Activated CD8-positive, alpha-beta T cell treated with anti-CD3 and anti-CD28 coated beads for 36 hours (primary cell): ENCODE results near the gene PPARG. TPM values are rescaled to one million over a fixed set of nuclear protein-coding genes. Genes with fewer than 3 reads are reported as not detected.

ENCODE experiments used
- ATAC-seq: fragments of 200-7000 bp; cut with Tn5 transposase; one replicate; pipeline ENCODE4 v1.10.0; 2021; ENCODE audit warnings: mild to moderate bottlenecking, moderate library complexity
- CTCF ChIA-PET: fragments of 350-600 bp; sonication (Branson Sonifier 250); formaldehyde crosslinking; loops from one replicate; lab custom pipeline; 2021; ENCODE audit warnings: antibody characterized with exemption; lab: Charles Lee
- POLR2A ChIA-PET: fragments of 350-600 bp; sonication (Branson Sonifier 250); formaldehyde crosslinking; loops from one replicate; lab custom pipeline; 2021; ENCODE audit warnings: antibody characterized with exemption; lab: Charles Lee
- DNase-seq: peaks from one replicate; pipeline ENCODE4 v3.0.0-alpha.2; 2020
- H3K27ac Mint-ChIP-seq: one replicate; pipeline ENCODE4 v1.8.0; 2021; ENCODE audit warnings: mild to moderate bottlenecking, mixed read lengths
- H3K27me3 Mint-ChIP-seq: one replicate; pipeline ENCODE4 v1.8.0; 2021; ENCODE audit warnings: mixed read lengths
- H3K36me3 Mint-ChIP-seq: one replicate; pipeline ENCODE4 v1.8.0; 2021; ENCODE audit warnings: low read depth, mixed read lengths
- H3K4me1 Mint-ChIP-seq: one replicate; pipeline ENCODE4 v1.8.0; 2021; ENCODE audit warnings: low read depth, mixed read lengths
- H3K4me3 Mint-ChIP-seq: one replicate; pipeline ENCODE4 v1.8.0; 2021; ENCODE audit warnings: mild to moderate bottlenecking, moderate library complexity, mixed read lengths
- H3K9me3 Mint-ChIP-seq: one replicate; pipeline ENCODE4 v1.8.0; 2021; ENCODE audit warnings: mixed read lengths
- CTCF ChIP-seq: fragments of 200-600 bp; IDR thresholded peaks from one replicate; pipeline ENCODE4 v1.8.0; 2022; ENCODE audit warnings: antibody characterized with exemption, mild to moderate bottlenecking
- intact Hi-C: fragments of 100-400 bp; cut with micrococcal nuclease; formaldehyde crosslinking; loops from one replicate; pipeline ENCODE4 v1.10.0; 2022
- total RNA-seq, 2 experiments: library from RNA; stranded (reverse); gene quantifications; one replicate each; pipeline ENCODE4 v1.2.3, GENCODE V29; 2021

PPARG gene
- total RNA-seq, 2 experiments from 2014 or later: 0.41 to 0.63 TPM

DNA sequence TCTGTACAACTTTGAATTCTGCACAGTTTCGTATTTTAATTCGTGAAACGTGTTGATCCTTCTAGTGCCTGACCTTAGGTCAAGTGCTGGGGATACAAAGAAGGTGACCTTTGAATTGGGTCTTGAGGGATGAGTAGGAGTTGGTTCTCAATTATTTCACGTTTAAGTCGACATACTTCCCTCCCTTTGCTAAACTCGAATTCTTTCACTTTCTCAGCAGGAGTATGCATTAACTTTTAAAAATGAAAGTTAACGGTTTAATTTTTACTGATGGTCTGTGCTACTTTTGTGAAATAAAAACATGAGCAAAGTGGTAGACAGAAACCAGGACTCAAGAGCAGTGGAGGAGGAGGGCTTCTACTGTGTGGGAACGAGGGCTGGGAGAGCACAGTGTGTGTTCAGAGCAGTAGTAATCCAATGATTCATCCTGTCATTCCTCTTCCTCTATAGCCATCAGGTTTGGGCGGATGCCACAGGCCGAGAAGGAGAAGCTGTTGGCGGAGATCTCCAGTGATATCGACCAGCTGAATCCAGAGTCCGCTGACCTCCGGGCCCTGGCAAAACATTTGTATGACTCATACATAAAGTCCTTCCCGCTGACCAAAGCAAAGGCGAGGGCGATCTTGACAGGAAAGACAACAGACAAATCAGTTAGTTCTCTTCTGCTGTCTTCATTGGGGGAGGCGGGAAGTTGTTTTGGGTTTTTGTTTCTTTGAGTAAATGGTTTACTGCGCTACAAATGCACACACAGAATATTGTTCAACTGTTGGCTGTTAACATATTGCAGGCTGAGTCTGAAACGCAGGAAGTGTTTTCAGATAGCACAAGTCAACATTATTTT lies 116.8 kb downstream of the PPARG start:
- no peaks in the 10 kb centered on the region for H3K36me3 Mint-ChIP-seq
- H3K4me3 Mint-ChIP-seq: no peak overlapping the region
- peaks cover 8% of the 10 kb centered on the region for H3K27me3 Mint-ChIP-seq
- H3K9me3 Mint-ChIP-seq: no peaks in the 10 kb centered on the region
- ATAC-seq (no peak), DNase-seq (no peak)
- ChIA-PET CTCF (no interaction called here), POLR2A (no interaction called here)
- intact Hi-C loops: no loop called here
- TF ChIP-seq CTCF: no peak
- H3K27ac Mint-ChIP-seq: no peak overlapping the region
- peaks cover 5% of the 10 kb centered on the region for H3K4me1 Mint-ChIP-seq

DNA sequence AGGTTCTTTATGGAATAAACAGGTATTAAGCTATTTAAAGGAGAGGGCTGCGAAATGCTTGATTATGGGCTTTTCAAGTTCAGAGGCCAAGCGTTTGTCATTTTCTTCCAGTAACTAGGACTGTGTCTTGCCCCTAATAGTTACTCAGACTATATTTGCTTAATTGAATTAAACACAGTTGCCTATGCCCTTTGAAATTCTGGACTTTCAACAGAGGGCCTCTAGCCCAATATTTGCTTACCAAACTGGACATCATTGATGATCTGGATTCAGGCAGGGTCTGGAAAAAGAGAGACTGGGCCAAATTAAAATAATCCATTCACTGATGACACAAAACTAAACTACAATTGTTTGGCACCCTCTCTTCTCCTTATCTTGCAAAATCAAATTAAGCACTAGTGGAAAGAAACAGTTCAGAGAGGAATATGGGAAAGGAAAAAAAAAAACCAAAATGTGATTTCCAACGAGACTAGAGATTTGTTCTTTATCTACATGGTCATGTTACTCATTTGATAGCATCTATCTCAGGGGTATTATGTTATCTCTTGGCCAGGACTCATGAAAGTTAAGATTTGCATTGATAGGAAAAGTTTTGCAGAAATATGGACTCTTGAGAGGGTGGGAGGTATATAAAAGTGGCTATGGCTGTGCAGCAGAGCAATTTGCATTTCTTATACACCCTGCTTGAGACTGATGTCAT lies 120.3 kb downstream of the PPARG start:
- Mint-ChIP-seq H3K27me3 (peaks cover 8% of the 10 kb centered on the region), H3K9me3 (no peaks in the 10 kb centered on the region), H3K4me1 (no peaks in the 10 kb centered on the region), H3K4me3 (no peak overlapping the region), H3K27ac (no peak overlapping the region), H3K36me3 (no peaks in the 10 kb centered on the region)
- CTCF ChIA-PET: interaction anchor here (1.8 kb wide), 1 partner anchor 274 kb away, joined by 3 read pairs; no protein-coding TSS in a partner anchor
- ATAC-seq: no peak
- POLR2A ChIA-PET: no interaction called here
- no peak for TF ChIP-seq CTCF
- intact Hi-C loops: no loop called here
- no peak for DNase-seq

GRCh38 chr3:12409684-12410596 lies 121.1 kb downstream of the PPARG start:
- POLR2A ChIA-PET: no interaction called here
- CTCF ChIA-PET: interaction anchor here (1.2 to 1.3 kb wide), 2 partner anchors 18 to 70 kb away, joined by 4 read pairs; no protein-coding TSS in a partner anchor
- intact Hi-C loops: no loop called here
- Mint-ChIP-seq H3K27me3 (peaks cover 8% of the 10 kb centered on the region), H3K4me3 (no peak overlapping the region), H3K9me3 (no peaks in the 10 kb centered on the region), H3K36me3 (no peaks in the 10 kb centered on the region), H3K27ac (no peak overlapping the region), H3K4me1 (no peaks in the 10 kb centered on the region)
- DNase-seq (no peak), ATAC-seq (no peak)
- no peak for TF ChIP-seq CTCF

GRCh38 chr3:12413721-12414255 lies 124.9 kb downstream of the PPARG start:
- no peak overlapping the region for H3K4me3 Mint-ChIP-seq
- POLR2A ChIA-PET: no interaction called here
- no peak overlapping the region for H3K27ac Mint-ChIP-seq
- H3K36me3 Mint-ChIP-seq: no peaks in the 10 kb centered on the region
- no peak for TF ChIP-seq CTCF
- H3K27me3 Mint-ChIP-seq: peaks cover 2% of the 10 kb centered on the region
- intact Hi-C loops: no loop called here
- DNase-seq (no peak), ATAC-seq (no peak)
- H3K9me3 Mint-ChIP-seq: no peaks in the 10 kb centered on the region
- no peaks in the 10 kb centered on the region for H3K4me1 Mint-ChIP-seq
- CTCF ChIA-PET: no interaction called here
